ENCODE results near the gene PRKAG2. TPM values are rescaled to one million over a fixed set of nuclear protein-coding genes. Genes with fewer than 3 reads are reported as not detected.

Gene PRKAG2
- total RNA-seq, result 23.4 and 25.0 TPM in 2 replicates

GRCh38 chr7:151876899-151877777 is at the start of gene PRKAG2:
PRKAG2 (minus strand) TSS chr7:151877115; CDS start chr7:151876620, 495 bp downstream.

GRCh38 chr7:151519765-151520418 is 357.0 kb downstream of the PRKAG2 start, which contains the start of gene RHEB:
RHEB (minus strand) TSS chr7:151519895; CDS start chr7:151519511, 384 bp downstream.

Other genes with a start within 250 kb of the PRKAG2 start
- gene GALNTL5, start 79.3 kb upstream of the PRKAG2 start, total RNA-seq, result not detected in 2 replicates
- gene GALNT11, start 148.6 kb upstream of the PRKAG2 start, total RNA-seq, result 33.7 and 54.9 TPM in 2 replicates

Data from myometrial cell (primary cell).